Left colon (tissue), 2 donors: ENCODE measurements around the gene DCAKD. TPM values are rescaled to one million over a fixed set of nuclear protein-coding genes. Genes with fewer than 3 reads are reported as not detected.

ENCODE experiments used
- ATAC-seq: fragments of 200-7000 bp; cut with Tn5 transposase; one replicate; pipeline ENCODE4 v1.9.1; 2020; ENCODE audit warnings: mild to moderate bottlenecking, moderate library complexity
- DNase-seq, 2 donors: peaks; one replicate each; pipeline ENCODE4 v3.0.0-alpha.2; 2020
- intact Hi-C, 2 donors: fragments of 100-400 bp; cut with DNase I in 1 of 2; cut with micrococcal nuclease in 1 of 2; formaldehyde crosslinking; loops; one replicate each; pipeline versions ENCODE4 v1.11.2 to v1.14.0; 2022; cut with DNase I, micrococcal nuclease
- total RNA-seq, 2 donors: library from RNA; stranded (reverse); fragmentation: NEBNext Ultra II Directional; extraction: Animal tissue kit (Norgen Biotek cat#: 25700); gene quantifications; one replicate each; pipeline ENCODE4 v1.2.1, GENCODE V29; 2021
- donor health status: DM: no; HTN: no; CAD: no.
- donor health status: DM: yes; HTN: yes; CAD: no.

DCAKD gene
- total RNA-seq, 2 donors from 2014 or later = 25.7 to 28.1 TPM

DNA sequence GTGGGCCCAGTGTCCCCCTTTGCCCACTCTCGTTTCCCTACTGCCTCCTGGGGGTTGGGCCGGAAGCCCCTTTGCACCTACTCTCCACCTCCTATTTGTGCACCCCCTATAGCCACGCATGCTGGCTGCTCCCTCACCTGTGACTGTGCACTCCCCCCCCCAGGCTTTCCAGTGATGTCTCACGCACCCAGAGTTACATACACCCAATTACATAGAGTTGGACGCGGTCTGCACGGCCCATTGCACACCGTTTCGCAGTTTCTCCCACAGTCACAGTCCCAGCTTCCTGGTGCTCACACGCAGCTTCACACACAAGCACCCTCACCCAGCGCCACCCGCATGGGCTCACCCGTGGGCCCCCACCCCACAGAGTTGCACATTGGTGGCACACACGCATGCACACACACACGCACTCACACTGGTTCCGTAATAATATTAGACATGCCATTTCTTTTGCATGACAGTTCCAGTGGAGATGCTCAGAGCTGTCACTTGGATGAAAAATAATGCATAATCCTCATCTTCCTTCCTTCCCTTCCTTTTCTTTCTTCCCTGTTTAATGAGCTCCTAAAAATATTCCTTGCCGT is 61.8 kb downstream of the DCAKD start:
- no peak for DNase-seq
- no peak for ATAC-seq
- intact Hi-C loops = loop anchor here in 1 of 2 donors (10.0 kb wide), 1 partner anchor 55 kb away; no protein-coding TSS in a partner anchor

DNA sequence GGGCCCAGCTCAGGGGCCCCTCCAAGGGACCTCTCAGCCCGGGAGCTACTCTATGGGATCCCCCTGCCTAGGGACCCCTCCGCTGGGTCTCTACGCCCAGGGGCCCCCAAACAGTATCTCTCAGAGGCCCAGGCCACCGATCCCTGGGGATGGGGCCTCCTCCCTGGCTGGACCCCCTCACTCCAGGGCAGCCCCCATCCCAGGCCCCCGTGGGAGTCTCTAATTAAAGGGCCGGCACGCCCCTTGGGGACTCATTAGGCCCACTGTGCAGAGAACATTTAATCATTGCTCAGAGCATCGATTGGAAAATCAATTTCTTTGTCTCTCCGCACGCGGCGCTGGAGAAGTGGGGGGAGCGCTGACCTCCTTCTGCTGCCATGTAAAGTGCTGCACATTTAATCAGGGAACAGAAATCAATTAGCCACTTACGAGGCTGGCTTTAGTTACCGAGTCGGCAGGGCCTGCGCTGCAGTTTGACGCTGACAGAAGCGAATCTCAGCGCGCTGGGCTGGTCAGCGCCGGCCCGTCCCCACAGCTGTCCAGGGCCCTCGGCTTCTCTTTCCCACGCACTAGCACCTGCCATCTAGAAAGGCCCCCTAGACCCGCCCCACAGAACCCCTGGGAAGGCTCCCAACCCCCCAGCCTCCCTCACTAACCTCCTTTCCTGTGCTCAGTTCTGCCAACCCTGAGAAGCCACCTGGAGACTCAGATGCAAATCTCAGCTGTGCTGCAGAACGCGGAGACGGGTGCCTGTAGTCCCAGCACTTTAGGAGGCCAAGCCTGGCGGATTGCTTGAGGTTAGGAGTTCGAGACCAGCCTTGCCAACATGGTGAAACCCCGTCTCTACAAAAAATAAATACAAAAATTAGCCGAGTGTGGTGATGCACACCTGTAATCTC is 63.1 kb downstream of the DCAKD start:
- ATAC-seq (no peak), DNase-seq (no peak)
- intact Hi-C loops = no loop called here

DNA sequence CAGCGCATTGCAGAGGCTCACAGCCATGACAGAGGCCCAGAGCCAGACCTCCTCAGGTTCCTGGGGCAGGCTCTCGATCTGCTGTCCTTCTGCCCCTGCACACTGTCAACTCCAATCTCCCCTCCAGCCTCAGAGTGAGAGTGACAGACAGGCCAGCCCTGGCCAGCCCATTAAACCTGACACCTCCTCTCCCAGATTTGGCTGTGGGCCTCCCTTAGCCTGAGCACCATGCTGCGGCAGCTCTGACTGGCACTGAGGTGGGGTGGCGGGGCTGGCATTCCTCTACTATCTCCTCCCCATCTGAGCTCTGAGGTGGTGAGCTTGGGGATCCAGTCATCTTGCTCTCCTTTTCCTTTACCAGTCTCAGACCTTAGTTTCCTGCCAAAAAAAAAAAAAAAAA is 67.9 kb downstream of the DCAKD start:
- intact Hi-C loops = no loop called here
- ATAC-seq = no peak
- DNase-seq = no peak

DNA sequence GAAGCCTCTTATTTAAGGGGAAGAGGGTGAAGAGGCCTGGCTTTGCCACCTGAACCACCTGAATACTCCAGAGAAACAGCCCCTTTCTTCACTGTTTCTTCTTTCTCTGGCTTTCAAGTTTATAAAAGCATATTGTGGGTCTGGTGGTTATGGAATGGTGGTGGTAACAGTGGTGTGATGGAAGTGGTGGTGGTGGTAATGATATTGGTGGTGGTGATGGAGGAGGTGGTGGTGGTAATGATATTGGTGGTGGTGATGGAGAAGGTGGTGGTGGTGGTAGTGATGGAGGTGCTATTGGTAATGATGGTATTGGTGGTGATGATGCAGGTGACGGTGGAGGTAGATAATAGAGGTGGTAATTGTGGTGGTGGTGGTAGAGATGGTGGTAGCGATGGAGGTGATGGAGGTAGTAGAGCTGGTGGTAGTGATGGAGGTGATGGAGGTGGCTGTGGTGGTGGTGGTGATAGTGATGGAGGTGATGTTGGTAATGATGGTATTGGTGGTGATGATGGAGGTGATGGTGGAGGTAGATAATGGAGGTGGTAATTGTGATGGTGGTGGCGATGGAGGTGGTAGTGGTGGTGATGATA is 69.2 kb downstream of the DCAKD start:
- intact Hi-C loops = no loop called here
- no peak for DNase-seq
- no peak for ATAC-seq

DNA sequence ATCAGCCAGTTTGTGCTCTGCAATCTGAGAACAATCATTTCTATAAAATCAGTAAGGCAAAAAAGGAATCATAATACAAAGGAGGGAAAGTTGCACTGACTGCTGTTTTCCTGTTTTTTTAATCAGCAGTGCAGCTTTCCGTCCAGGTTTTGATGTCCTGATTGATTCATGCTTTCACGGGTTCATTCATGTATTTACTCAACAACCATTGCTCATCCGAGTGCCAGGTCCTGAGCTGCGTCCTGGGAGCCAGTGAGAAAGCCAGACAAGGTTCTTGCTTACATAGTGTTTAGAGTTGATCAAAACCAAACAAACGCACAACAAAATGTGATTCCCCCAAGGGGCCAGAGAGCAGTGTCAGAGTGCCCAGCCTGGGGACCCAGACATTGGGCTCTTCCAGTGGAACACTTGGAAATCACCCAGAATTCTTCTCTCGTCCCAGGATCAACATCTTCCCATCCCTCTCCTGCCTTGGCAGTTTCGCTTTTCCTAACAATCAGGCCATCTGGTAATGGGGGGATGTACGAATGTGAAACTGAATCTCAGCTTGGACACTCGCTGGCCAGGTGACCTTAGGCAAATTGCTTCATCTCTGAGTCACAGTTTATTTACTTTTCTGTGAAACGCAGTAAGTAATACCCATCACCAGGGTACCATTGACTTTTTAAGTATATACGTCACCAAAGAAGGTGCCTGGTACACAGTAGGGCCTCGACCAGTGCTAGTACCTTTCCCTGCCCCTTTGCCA is 70.0 kb downstream of the DCAKD start:
- DNase-seq (no peak), ATAC-seq (no peak)
- intact Hi-C loops = no loop called here

DNA sequence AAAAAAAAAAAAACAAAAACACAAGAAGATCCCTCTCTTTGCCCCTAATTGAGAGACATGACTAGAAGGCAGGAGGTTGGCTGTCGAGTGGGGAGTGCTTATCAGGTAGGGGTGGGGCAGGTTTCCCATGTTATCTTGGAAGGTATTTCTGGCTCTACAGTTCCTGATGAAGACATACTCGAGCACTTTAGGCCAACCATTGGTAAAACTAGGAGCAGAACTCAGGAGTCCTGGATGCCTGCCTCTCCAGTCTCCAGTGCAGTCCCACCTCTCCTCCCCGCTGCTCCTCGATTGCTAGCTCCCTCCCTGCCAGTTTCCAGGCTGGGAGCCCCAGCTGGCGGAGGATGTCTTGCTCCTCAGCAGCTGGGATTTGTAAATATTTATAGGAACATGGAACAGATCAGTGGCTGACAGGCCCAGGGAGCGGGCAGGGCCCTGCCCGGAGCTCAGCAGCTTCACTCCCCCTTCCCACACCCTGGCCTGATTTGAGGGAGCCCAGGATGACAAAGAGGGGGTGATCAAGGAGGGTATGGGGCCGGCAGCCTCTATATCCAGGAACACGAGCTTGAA is 71.9 kb downstream of the DCAKD start:
- DNase-seq (peak; percentile 33 to 65), ATAC-seq (peak; percentile 19)
- intact Hi-C loops = no loop called here

DNA sequence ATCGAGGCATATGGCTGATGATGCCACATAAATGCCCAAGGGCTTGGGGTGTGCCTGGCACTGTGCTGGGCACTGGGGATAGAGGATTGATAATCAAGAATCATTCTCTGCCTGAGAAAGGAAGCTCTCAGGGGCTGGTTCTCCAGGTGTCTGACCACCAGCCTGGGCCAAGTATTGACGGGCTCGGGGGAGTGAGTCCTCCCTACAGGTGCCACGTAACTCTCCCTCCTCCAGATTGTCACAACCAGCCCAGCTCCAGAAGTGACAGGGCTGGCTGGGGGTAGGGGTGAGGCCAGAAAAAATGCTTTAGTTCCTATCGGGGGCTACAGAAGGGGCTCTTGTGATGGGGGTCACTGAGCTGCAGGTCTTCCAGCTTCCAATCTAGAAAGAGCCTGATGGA is 72.6 kb downstream of the DCAKD start:
- DNase-seq = no peak
- intact Hi-C loops = no loop called here
- ATAC-seq = no peak

DNA sequence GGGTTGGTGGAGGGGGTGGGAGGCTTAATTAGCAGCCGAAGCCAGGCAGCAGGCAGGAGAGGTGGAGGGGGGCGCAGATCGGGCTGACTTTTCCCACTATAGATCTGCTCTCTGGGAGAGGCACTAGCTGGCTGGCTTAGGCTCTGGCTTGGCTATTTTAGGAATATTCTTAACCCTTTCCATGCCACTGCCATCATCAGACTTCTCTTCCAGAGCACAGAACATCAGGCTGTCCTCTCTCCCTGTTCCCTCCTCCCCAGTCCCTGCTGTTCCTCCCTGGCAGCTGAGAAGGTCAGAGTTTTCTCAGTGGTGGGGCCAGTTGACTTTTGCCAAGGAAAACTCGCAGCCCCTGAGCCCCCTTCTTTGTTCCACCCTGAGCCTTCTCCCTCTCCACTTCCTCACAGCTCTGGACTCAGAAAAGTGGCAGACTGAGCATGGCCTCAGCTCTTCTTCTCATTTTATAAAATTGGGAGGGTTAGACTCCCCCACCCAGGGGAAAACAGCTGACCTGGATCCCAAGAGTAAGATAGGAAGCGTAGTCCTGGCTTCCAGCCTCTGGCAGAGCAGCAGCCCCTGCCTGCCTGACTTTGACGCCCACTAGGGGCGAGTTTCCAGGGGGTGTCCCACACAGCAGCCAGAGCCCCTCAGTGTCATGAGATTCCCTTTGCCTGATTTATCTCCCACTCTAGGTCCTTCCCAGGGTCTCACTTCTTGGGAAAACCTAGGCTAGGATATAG is 73.5 kb downstream of the DCAKD start:
- intact Hi-C loops = no loop called here
- DNase-seq = no peak
- ATAC-seq = no peak

DNA sequence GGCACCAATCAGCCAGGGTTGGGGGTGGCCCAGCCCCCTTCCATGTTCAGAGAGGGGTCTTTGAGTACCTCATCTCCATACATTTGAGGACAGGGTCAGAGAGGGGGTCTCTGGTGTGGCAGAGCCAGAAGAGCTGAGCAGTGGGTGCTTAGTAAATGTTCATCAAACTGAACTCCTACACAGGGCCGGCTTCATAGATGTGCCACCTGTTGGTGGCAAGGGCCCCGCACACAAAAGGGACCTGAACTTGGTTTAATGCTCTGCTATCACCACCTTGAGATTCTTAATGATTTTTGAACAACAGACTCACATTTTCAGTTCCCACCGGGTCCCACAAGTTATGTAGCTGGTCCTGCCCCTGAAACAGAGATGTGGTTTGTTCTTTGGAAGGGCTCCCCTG is 74.4 kb downstream of the DCAKD start:
- intact Hi-C loops = no loop called here
- no peak for DNase-seq
- no peak for ATAC-seq

DNA sequence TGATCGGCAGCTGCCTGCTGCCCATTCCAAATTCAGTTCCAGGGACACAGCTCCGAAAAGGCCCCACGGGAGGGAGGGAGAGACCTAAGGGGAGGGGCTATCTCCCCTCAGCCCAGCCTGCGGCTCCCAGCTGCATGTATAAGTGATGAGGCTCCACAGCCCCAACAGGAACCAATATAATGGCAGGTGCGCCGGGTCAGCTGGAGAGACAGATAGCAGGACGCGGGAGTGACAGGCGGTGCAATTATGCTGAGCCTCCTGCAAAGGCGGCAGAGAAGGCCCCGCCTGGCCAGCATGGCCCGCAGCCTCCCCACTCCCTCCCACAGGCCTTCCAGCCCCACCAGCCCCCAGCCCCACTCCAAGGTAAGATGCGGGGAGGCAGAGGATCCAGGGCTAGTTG is 75.2 kb downstream of the DCAKD start:
- DNase-seq = no peak
- intact Hi-C loops = no loop called here
- ATAC-seq = no peak

Other genes with a start within 250 kb of the DCAKD start
- gene GJC1, start 221.3 kb downstream of the DCAKD start, total RNA-seq = 10 to 100 TPM in 1 of 2 donors, under 1 TPM in 1; 0.95 to 18.6 TPM
- 1 to 10 TPM in 1 of 2 donors, not detected in 1; 1.3 TPM for gene HIGD1B, start 203.7 kb downstream of the DCAKD start, total RNA-seq
- 10 to 100 TPM; 72.6 to 77.5 TPM for gene EFTUD2, start 152.2 kb downstream of the DCAKD start, total RNA-seq
- under 1 TPM; 0.11 to 0.37 TPM for gene GFAP, start 136.1 kb downstream of the DCAKD start, total RNA-seq
- gene KIF18B, start 103.9 kb downstream of the DCAKD start, total RNA-seq = 1 to 10 TPM; 3.0 to 8.8 TPM
- 1 to 10 TPM in 1 of 2 donors, under 1 TPM in 1; 0.58 to 3.1 TPM for gene C1QL1, start 83.3 kb downstream of the DCAKD start, total RNA-seq
- gene NMT1, start 9.7 kb upstream of the DCAKD start, total RNA-seq = 10 to 100 TPM; 48.2 to 69.5 TPM
- 100 to 1,000 TPM; 335 to 566 TPM for gene PLCD3, start 80.9 kb upstream of the DCAKD start, total RNA-seq
- gene ACBD4, start 84.1 kb upstream of the DCAKD start, total RNA-seq = 10 to 100 TPM; 22.3 to 22.6 TPM
- 10 to 100 TPM; 36.1 to 46.7 TPM for gene HEXIM1, start 96.8 kb upstream of the DCAKD start, total RNA-seq
- gene HEXIM2, start 110.2 kb upstream of the DCAKD start, total RNA-seq = 1 to 10 TPM; 4.7 to 5.2 TPM
- 10 to 100 TPM in 1 of 2 donors, 1 to 10 TPM in 1; 5.4 to 12.2 TPM for gene FMNL1, start 170.3 kb upstream of the DCAKD start, total RNA-seq
- gene SPATA32, start 210.5 kb upstream of the DCAKD start, total RNA-seq = not detected